ENCODE data around the gene ECT2.
"Not testable (repeated sequence)": the region's sequence is repeated elsewhere in the genome, so short reads cannot be mapped to it uniquely, and the experiment has no call there.

The ECT2 gene

DNA sequence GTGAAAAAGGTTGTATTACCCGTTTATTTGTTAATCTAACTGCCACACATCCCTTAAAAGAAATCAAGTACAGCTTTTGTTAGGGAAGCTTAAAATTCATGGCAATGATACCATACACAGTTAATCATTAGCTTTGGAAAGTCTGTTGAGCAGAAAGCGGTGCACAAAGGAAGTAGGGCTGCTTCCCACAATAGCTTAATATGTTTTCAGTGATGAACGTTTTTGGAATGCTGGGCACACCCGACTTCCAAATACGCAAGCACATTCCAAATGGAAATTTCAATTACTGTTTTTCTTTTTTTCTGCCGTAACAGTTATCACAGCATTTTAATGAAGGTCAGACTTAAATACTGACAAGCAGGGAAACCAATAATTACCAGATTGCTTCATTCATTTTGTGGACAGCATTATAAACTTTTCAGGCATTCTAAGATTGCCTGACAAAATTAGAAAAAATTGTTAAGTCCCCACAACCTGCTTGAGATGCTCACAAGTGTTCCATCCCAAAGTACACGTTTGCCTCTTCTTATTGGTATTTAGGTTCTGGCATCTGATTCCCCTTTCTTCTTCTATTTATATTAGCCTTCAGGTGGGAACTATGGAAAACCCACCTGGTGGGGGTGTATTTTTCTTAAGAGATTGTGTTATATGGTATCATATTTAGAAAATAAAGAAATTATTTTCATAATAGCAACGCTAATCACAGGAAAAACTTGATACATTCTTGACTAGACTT, 1.1 kb upstream of the ECT2 start:
- no peak for DNase-seq

GRCh38 chr3:172750069-172750367, 508 bp upstream of the ECT2 start:
- no peak for DNase-seq

- DNase-seq = no peak
Observed at GRCh38 chr3:172751175-172751704, 714 bp downstream of the ECT2 start.

GRCh38 chr3:172752651-172753050, 2.1 kb downstream of the ECT2 start:
- no peak for DNase-seq

- no peak for DNase-seq
Observed at GRCh38 chr3:172753125-172753524, 2.6 kb downstream of the ECT2 start.

DNA sequence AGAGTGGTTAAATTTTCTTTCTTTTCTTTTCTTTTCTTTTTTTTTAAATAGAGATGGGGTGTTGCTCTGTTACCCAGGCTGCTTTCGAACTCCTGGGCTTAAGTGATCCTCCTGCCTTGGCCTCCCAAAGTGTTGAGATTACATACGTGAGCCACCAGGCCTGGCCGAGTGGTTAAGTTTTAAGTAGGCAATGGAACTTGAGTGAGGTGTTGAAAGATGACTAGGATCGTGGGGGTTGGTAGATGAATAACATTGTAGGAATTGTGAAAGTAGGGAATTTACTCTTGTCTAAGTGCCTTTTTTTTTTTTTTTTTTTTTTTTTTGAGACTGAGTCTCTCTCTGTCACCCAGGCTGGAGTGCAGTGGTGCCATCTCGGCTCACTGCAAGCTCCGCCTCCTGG, 9.9 kb downstream of the ECT2 start:
- DNase-seq = not testable (repeated sequence)

GRCh38 chr3:172766241-172766640, 15.7 kb downstream of the ECT2 start:
- no peak for DNase-seq

DNA sequence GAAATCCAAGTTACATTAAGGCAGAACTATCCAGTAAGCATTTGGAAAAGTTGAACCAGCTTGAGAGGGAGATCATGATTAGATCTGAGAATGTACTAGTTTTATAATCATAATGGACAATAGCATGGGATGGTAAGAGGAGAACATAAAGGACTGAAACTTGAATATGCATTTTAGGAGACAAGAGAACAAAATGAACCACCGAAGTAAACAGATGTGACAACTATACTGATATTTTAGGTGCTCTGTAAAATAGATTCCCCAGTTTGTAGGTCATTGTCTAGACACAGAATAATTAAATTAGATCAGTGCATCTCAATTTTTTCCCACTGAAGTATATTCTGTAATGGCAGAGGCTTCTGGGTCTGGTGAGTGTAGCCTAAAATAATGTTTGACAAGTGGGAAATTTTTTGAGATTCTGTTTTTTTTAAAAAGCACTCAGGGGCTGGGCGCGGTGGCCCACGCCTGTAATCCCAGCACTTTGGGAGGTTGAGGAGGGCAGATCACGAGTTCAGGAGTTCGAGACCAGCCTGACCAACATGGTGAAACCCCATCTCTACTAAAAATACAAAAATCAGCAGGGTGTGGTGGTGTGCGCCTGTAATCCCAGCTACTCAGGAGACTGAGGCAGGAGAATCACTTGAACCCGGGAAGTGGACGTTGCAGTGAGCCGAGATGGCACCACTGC, 16.3 kb downstream of the ECT2 start:
- no peak for DNase-seq

- DNase-seq = no peak
Observed at GRCh38 chr3:172770382-172770781, 19.9 kb downstream of the ECT2 start.

DNA sequence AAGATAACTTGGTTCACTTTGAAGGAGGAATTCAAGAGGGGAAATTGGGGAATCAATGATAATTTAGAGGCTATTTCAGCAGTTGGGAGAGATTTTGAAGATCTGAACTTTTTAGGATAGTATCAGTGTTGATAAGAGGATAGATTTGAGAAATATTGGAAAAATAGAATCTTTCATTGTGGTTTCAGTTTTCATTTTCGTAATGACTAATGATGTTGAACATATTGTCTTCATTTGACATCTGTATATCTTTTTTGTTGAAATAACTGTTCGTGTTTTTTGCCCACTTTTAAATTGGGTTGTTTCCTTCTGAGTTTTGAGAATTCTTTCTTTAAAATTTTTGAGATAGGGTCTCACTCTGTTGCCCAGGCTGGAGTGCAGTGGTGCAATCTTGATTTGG, 21.1 kb downstream of the ECT2 start:
- no peak for DNase-seq

DNA sequence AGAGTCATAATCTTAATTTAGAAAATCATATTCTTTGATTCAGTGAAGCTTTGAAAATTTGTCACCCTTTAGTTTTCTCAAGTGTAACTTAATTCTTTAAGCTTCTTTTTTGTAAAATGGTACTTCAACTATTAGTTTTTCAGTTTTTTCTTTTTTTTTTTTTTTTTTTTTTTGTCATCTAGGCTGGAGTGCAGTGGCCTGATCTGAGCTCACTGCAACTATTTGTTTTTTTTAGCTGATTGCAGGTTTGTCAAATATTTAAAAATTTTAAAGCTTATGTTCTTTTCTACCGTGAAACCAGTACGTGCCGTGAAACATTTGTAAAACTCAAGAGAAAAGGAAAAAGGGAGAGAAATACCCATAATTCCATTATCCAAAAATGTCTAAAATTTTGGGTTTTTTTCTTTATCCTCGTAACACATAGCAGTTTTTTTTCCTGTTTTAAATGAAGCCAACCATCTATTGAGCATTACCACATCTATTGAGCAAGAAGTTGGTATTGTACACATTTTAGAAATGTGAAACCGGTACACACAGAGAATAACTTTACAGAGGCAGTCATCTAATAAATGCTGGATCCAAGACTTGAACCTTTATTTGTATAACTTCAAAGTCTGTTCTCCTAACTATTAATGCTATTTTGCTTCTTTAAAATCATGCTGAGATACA, 25.7 kb downstream of the ECT2 start:
- no peak for DNase-seq

DNA sequence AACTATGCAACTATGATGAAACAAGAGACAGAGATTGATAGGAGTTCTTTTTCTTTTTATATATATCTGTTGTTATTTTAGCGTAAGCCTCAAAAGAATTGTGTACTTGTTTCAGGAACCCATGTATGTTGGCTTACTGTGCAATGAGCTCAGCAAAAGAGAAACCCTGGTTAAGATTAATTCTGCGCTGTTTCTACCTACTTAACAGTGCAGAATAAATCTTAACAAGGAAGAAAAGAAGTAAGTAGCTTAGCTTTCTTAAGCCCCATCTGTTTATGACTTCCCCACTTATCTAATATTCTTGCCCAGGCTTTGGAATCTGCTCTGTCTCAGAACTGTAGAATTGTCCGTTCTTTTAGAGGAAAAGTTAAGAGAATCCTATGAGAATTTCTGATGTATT, 27.4 kb downstream of the ECT2 start:
- no peak for DNase-seq

- DNase-seq = no peak
Observed at GRCh38 chr3:172782235-172782634, 31.7 kb downstream of the ECT2 start.

GRCh38 chr3:172786036-172786435, 35.5 kb downstream of the ECT2 start:
- DNase-seq = no peak

GRCh38 chr3:172787019-172787418, 36.5 kb downstream of the ECT2 start:
- no peak for DNase-seq

- no peak for DNase-seq
Observed at GRCh38 chr3:172787746-172788145, 37.2 kb downstream of the ECT2 start.

DNA sequence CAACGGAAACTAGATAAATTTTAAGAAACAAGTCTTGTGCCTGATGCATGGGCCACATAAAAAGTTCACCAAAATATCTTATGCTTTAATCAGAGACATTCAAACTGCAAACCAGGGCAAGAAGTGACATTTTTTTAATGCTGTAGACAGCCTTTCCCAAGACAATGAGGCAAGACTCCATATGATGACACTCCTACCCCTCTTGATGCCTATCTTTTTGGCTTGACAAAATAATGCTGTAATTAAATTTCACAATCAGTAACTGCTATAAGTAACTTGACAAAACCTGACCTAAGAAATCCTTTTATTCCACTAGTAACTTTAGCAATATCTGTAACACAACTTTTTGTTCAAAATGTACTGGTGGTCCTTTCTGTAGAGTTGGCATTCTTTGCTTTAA, 48.7 kb downstream of the ECT2 start:
- no peak for DNase-seq

GRCh38 chr3:172800156-172800555, 49.6 kb downstream of the ECT2 start:
- no peak for DNase-seq

- DNase-seq = no peak
Observed at GRCh38 chr3:172803489-172803888, 53.0 kb downstream of the ECT2 start.

GRCh38 chr3:172804323-172804722, 53.8 kb downstream of the ECT2 start:
- no peak for DNase-seq

DNA sequence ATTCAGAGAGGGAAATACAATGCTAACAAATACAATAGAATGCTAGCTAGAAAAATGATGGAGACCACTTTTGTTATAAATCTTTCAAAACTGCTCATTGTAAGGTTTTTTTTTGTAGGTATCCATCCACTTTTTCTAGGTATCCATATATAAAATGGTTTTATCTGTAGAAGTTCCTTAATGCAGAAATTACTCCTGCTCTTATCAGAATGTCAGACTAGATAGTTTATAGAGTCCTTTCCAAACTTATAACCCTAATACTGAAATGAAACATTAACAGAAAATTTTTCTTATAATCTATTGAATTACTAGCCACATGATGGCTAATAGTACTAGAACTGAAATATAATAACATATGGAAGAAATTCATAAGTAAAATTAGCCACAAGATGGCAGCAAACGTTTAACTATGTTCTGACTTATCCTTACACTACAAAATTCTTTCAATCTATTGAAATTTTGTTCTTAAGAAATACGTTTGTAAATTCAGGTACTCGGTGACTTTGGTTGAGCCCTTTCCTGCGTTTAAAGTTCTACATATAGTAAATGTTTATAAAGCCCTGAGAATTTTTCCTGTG, 58.5 kb downstream of the ECT2 start:
- DNase-seq = no peak

DNA sequence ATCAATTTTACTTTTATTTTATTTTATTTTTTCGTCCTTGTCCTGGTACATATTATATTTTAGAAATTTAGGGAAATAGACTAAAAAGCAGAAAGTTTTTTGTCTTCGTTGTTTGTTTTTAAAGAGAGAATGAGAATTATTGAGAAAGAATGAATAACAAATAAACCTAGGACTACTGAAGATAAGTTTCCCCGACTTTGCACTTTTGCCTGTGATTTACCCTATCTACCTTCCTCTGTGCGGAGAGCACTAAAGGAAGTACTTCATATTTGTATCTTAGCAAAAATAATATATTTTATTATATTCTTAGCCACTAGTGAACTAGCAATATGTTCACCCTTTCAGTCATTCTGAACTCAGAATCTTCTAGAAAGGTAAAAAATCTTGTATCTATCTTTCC, 60.6 kb downstream of the ECT2 start:
- no peak for DNase-seq

GRCh38 chr3:172813462-172813861, 62.9 kb downstream of the ECT2 start:
- no peak for DNase-seq

DNA sequence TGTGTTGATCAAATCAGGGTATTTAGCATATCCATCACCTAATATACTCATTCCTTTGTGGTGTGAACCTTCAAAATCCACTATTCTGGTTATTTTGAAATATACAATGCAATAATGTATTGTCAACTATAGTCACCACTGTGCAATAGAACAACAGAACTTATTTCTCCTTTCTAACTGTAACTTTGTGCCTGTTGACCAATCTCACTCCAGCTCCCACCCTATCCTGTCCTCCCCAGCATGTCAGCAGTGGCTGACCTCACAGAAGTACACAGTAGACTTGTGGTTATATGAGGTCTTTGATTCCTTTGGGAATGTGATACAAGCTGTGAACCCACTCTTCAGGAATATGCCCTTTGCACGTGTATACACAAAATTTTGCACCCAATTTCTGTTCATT, 64.2 kb downstream of the ECT2 start:
- no peak for DNase-seq

Measured in DMS79 (cell line).